ENCODE data around the gene OR5F1. TPM values are rescaled to one million over a fixed set of nuclear protein-coding genes. Genes with fewer than 3 reads are reported as not detected.

Gene OR5F1
- not detected for total RNA-seq
- not detected for polyA plus RNA-seq
- long read RNA-seq, donor 1, result 0 reads
- long read RNA-seq, donor 2, result 0 reads
- long read RNA-seq, donor 3, result 0 reads
- long read RNA-seq, donor 4, result 0 reads

GRCh38 chr11:55994525-55994924, at the start of gene OR5F1:
Gene OR5F1 (minus strand): TSS chr11:55994625. CDS start chr11:55994625, 0 bp downstream.
- intact Hi-C loops (cut with DNase I), result no loop called here
- WGBS, result 57% methylated on average over 2 of the region's 2 CpGs
- Histone ChIP-seq H3K27me3 (ENCODE audit: control insufficient read depth, insufficient read depth) (no peaks in the 10 kb centered on the region), H3K4me1 (ENCODE audit: control insufficient read depth, insufficient read depth, low read length) (no peaks in the 10 kb centered on the region), H3K27ac (ENCODE audit: low read length) (no peak within 1 kb of the TSS), H3K4me3 (ENCODE audit: low read length) (no peak within 1 kb of the TSS), H3K9me3 (ENCODE audit: control insufficient read depth, low read length) (no peaks in the 10 kb centered on the region)
- DNase-seq (no peak), ATAC-seq (no peak)

GRCh38 chr11:56027354-56027753, 32.9 kb upstream of the OR5F1 start, which contains the start of gene OR5AS1:
Gene OR5AS1 (plus strand): TSS chr11:56027654. CDS start chr11:56030419, 2,765 bp downstream.
- DNase-seq (no peak), ATAC-seq (no peak)
- Histone ChIP-seq H3K27me3 (ENCODE audit: control insufficient read depth, insufficient read depth) (no peaks in the 10 kb centered on the region), H3K4me3 (ENCODE audit: low read length) (no peak within 1 kb of the TSS), H3K27ac (ENCODE audit: low read length) (no peak within 1 kb of the TSS), H3K4me1 (ENCODE audit: control insufficient read depth, insufficient read depth, low read length) (no peaks in the 10 kb centered on the region), H3K9me3 (ENCODE audit: control insufficient read depth, low read length) (no peaks in the 10 kb centered on the region)
- intact Hi-C loops (cut with DNase I), result no loop called here

GRCh38 chr11:56013805-56014204, 19.4 kb upstream of the OR5F1 start:
- Histone ChIP-seq H3K4me3 (ENCODE audit: low read length) (no peak overlapping the region), H3K9me3 (ENCODE audit: control insufficient read depth, low read length) (no peaks in the 10 kb centered on the region), H3K27me3 (ENCODE audit: control insufficient read depth, insufficient read depth) (no peaks in the 10 kb centered on the region), H3K4me1 (ENCODE audit: control insufficient read depth, insufficient read depth, low read length) (no peaks in the 10 kb centered on the region), H3K27ac (ENCODE audit: low read length) (no peak overlapping the region)
- intact Hi-C loops (cut with DNase I), result no loop called here
- 70% methylated on average over 2 of the region's 2 CpGs for WGBS
- no peak for ATAC-seq
- no peak for DNase-seq

- H3K4me1 ChIP-seq (ENCODE audit: control insufficient read depth, insufficient read depth, low read length), result no peaks in the 10 kb centered on the region
- no peak overlapping the region for H3K27ac ChIP-seq (ENCODE audit: low read length)
- intact Hi-C loops (cut with DNase I), result no loop called here
- H3K4me3 ChIP-seq (ENCODE audit: low read length), result no peak overlapping the region
- no peak for DNase-seq
- H3K27me3 ChIP-seq (ENCODE audit: control insufficient read depth, insufficient read depth), result no peaks in the 10 kb centered on the region
- no peak for ATAC-seq
- no peaks in the 10 kb centered on the region for H3K9me3 ChIP-seq (ENCODE audit: control insufficient read depth, low read length)
Measured at GRCh38 chr11:56010716-56011115, 16.3 kb upstream of the OR5F1 start.

GRCh38 chr11:55970935-55971334, 23.5 kb downstream of the OR5F1 start:
- no peak overlapping the region for H3K4me3 ChIP-seq (ENCODE audit: low read length)
- intact Hi-C loops (cut with DNase I), result no loop called here
- peak in 2 of 3 donors; percentile 27 to 51 for DNase-seq
- H3K4me1 ChIP-seq (ENCODE audit: control insufficient read depth, insufficient read depth, low read length), result no peaks in the 10 kb centered on the region
- 87% methylated on average over 3 of the region's 3 CpGs for WGBS
- no peaks in the 10 kb centered on the region for H3K27me3 ChIP-seq (ENCODE audit: control insufficient read depth, insufficient read depth)
- no peak overlapping the region for H3K27ac ChIP-seq (ENCODE audit: low read length)
- ATAC-seq, result no peak
- H3K9me3 ChIP-seq (ENCODE audit: control insufficient read depth, low read length), result no peaks in the 10 kb centered on the region

- ATAC-seq, result no peak
Measured at GRCh38 chr11:55969845-55970244, 24.6 kb downstream of the OR5F1 start, which contains the start of gene OR10AG1. Gene OR10AG1 (minus strand): TSS chr11:55969945. CDS start chr11:55969907, 38 bp downstream.

GRCh38 chr11:55967914-55968313, 26.5 kb downstream of the OR5F1 start:
- Histone ChIP-seq H3K27ac (ENCODE audit: low read length) (no peak overlapping the region), H3K9me3 (ENCODE audit: control insufficient read depth, low read length) (no peaks in the 10 kb centered on the region), H3K4me3 (ENCODE audit: low read length) (no peak overlapping the region), H3K27me3 (ENCODE audit: control insufficient read depth, insufficient read depth) (no peaks in the 10 kb centered on the region), H3K4me1 (ENCODE audit: control insufficient read depth, insufficient read depth, low read length) (no peaks in the 10 kb centered on the region)
- no peak for DNase-seq
- WGBS, result 62% methylated on average over 5 of the region's 5 CpGs
- intact Hi-C loops (cut with DNase I), result no loop called here
- no peak for ATAC-seq

More at GRCh38 chr11:55969845-55970244, 24.6 kb downstream of the OR5F1 start, which contains the start of gene OR10AG1:
- intact Hi-C loops (cut with DNase I), result no loop called here
- Histone ChIP-seq H3K27ac (ENCODE audit: low read length) (no peak within 1 kb of the TSS), H3K4me3 (ENCODE audit: low read length) (no peak within 1 kb of the TSS), H3K4me1 (ENCODE audit: control insufficient read depth, insufficient read depth, low read length) (no peaks in the 10 kb centered on the region), H3K27me3 (ENCODE audit: control insufficient read depth, insufficient read depth) (no peaks in the 10 kb centered on the region), H3K9me3 (ENCODE audit: control insufficient read depth, low read length) (no peaks in the 10 kb centered on the region)
- no peak for DNase-seq
- 77% methylated on average over 2 of the region's 2 CpGs for WGBS

GRCh38 chr11:55966391-55966790, 28.0 kb downstream of the OR5F1 start:
- Histone ChIP-seq H3K4me1 (ENCODE audit: control insufficient read depth, insufficient read depth, low read length) (no peaks in the 10 kb centered on the region), H3K27ac (ENCODE audit: low read length) (no peak overlapping the region), H3K9me3 (ENCODE audit: control insufficient read depth, low read length) (no peaks in the 10 kb centered on the region), H3K27me3 (ENCODE audit: control insufficient read depth, insufficient read depth) (no peaks in the 10 kb centered on the region), H3K4me3 (ENCODE audit: low read length) (no peak overlapping the region)
- ATAC-seq (no peak), DNase-seq (no peak)
- WGBS, result 61% methylated on average over 2 of the region's 2 CpGs
- intact Hi-C loops (cut with DNase I), result no loop called here

- WGBS, result 62% methylated on average over 4 of the region's 4 CpGs
- Histone ChIP-seq H3K27me3 (ENCODE audit: control insufficient read depth, insufficient read depth) (no peaks in the 10 kb centered on the region), H3K27ac (ENCODE audit: low read length) (no peak overlapping the region), H3K4me1 (ENCODE audit: control insufficient read depth, insufficient read depth, low read length) (no peaks in the 10 kb centered on the region), H3K9me3 (ENCODE audit: control insufficient read depth, low read length) (no peaks in the 10 kb centered on the region), H3K4me3 (ENCODE audit: low read length) (no peak overlapping the region)
- ATAC-seq (no peak), DNase-seq (no peak)
- intact Hi-C loops (cut with DNase I), result no loop called here
Measured at GRCh38 chr11:55956521-55956920, 37.9 kb downstream of the OR5F1 start.

- 71% methylated on average over 4 of the region's 4 CpGs for WGBS
- no peaks in the 10 kb centered on the region for H3K4me1 ChIP-seq (ENCODE audit: control insufficient read depth, insufficient read depth, low read length)
- intact Hi-C loops (cut with DNase I), result no loop called here
Measured at GRCh38 chr11:55949330-55949729, 45.1 kb downstream of the OR5F1 start.

More at GRCh38 chr11:55949330-55949729, 45.1 kb downstream of the OR5F1 start:
- no peak overlapping the region for H3K27ac ChIP-seq (ENCODE audit: low read length)
- ATAC-seq (no peak), DNase-seq (no peak)
- H3K9me3 ChIP-seq (ENCODE audit: control insufficient read depth, low read length), result no peaks in the 10 kb centered on the region
- H3K4me3 ChIP-seq (ENCODE audit: low read length), result no peak overlapping the region
- H3K27me3 ChIP-seq (ENCODE audit: control insufficient read depth, insufficient read depth), result no peaks in the 10 kb centered on the region
